HG02763 (cell line): Measurements from ENCODE around the gene CDK18.

Experiments used
- ATAC-seq: cut with Tn5 transposase; IDR thresholded peaks from one replicate; pipeline ENCODE4 v1.9.1; 2021; ENCODE audit warnings: mild to moderate bottlenecking, moderate library complexity; ENCODE audit not compliant: unreplicated experiment

CDK18 gene

GRCh38 chr1:205520709-205521108 lies 16.2 kb downstream of the CDK18 start:
- no peak for ATAC-seq

- ATAC-seq: no peak
Measured at GRCh38 chr1:205521686-205522085, 17.2 kb downstream of the CDK18 start.

DNA sequence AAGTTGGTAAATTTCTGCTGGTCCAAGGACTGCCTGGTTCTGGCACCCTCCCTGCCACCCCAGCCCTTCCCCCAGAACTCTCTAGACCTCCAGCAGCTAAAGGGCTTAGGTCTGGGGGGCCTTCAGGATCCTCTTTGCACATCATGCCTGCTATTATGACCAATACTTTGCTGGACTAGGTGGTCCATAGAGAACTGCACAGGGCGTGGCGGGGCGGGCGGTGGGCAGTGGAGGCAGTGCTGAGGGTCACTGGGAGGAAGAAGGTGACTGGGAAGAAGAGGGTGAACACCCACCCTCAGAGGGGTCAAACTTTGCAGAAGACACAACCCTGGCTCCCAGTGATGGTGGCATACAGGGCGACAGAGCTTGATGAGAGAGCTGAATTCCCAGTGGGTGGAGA lies 18.2 kb downstream of the CDK18 start:
- no peak for ATAC-seq

- ATAC-seq: no peak
Measured at GRCh38 chr1:205523261-205523890, 18.9 kb downstream of the CDK18 start.

DNA sequence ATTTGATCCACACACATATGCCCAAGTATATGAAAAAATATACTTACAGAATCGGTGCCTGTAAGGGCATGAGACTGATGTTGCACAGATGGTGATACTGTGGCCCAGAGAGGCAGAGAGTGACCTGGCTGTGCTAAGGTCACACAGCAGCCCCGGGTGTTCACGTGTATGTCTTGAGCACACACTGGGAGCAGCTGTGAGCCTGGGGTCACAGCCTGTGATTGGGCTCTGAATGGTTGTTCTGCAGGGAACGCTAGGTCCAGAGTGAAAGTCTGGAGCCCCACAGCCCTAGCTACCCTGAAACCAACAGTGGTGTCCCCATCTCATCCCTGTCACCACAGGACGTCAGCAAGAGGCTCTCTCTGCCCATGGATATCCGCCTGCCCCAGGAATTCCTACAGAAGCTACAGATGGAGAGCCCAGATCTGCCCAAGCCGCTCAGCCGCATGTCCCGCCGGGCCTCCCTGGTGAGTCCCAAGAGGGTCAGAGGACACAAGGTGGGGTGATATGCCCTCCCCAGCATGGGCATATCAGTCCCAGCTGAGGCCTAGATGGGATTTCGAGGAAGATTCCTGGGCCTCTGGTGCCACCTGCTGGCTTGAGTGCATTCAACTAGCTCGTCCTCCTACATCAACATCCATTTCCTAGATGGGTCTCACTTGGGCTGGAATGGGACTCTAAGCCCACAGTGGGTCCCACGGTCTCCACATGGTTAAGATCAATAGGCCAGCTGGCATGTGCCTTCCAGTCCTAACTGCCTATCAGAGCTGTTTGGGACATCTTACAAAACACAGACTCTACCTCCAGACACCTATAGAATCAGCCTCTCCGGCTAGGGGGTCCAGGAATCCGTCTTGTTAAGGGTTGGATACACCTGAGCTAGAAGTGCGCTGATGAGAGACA lies 19.7 kb downstream of the CDK18 start:
- no peak for ATAC-seq

GRCh38 chr1:205524794-205525101 lies 20.3 kb downstream of the CDK18 start:
- no peak for ATAC-seq

DNA sequence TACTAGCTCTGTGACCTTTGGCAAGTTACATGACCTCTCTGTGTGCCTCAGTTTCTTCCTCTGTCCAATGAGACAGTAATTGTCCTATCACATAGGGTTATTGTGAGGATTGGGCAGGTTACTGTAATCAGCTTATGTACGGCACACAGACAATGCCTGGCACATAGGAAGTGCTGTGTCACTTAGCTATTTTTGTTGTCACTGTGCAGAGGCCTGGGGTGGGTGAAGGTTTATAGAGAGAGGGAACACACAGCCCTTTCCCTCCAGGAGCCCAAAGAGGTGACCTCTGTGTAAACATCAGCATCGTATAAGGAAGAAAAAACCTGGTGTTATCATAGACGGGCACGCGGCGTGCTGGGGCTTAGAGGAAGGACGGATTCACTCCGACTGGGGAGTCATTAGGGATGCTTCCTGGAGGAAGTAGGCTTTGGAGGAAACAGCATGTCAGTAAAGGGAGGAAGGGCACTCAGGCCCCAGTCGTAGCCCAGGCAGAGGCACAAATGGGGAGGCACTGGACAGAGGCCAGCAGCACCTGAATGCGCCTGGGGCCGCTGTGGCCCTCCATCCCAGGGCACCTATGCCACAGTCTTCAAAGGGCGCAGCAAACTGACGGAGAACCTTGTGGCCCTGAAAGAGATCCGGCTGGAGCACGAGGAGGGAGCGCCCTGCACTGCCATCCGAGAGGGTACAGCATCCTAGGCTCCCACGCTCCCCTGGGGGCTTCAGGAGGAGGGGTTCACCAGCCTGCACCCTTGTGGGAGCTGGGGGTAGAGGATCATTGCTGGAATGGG lies 21.2 kb downstream of the CDK18 start:
- no peak for ATAC-seq

GRCh38 chr1:205526431-205526830 lies 22.0 kb downstream of the CDK18 start:
- ATAC-seq: no peak

DNA sequence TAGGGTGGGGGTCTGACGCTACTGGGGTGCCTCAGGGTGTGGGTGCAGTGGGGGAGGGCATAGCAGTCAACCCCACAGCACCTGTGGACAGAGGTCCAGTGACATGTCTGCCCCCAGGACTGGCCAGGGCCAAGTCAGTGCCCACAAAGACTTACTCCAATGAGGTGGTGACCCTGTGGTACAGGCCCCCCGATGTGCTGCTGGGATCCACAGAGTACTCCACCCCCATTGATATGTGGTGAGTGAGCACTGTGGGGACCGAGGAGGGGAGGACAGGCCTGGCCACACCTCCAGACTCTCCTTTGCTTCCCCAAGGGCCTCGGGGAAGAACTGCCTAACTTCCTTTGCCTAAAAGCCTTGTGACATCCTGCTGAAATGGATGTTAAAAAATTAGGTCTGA lies 23.5 kb downstream of the CDK18 start:
- ATAC-seq: no peak

DNA sequence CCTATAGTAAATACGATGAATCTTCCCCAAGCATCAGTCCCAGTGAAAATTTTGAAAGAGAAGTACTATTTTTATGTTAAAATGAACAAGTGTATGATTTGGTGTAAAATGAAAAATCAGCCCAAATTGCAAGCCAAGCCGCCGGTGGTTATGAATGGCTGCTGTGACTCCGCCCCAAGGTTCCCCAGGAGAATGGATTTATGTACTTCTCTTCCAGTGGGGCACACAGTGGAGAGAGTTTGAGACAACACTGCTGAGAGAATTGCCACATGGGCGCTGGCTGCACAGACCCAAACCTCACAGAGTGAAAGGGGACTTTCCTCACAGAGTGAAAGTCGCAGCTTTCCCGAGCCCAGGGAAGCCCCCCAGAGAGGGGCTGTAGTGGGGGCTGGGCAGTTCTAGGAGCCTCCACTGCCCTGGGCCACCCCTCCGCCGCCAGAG lies 24.0 kb downstream of the CDK18 start:
- ATAC-seq: no peak

GRCh38 chr1:205528887-205529825 lies 24.7 kb downstream of the CDK18 start:
- peak; percentile 46 for ATAC-seq

- no peak for ATAC-seq
Measured at GRCh38 chr1:205530116-205530515, 25.6 kb downstream of the CDK18 start.

DNA sequence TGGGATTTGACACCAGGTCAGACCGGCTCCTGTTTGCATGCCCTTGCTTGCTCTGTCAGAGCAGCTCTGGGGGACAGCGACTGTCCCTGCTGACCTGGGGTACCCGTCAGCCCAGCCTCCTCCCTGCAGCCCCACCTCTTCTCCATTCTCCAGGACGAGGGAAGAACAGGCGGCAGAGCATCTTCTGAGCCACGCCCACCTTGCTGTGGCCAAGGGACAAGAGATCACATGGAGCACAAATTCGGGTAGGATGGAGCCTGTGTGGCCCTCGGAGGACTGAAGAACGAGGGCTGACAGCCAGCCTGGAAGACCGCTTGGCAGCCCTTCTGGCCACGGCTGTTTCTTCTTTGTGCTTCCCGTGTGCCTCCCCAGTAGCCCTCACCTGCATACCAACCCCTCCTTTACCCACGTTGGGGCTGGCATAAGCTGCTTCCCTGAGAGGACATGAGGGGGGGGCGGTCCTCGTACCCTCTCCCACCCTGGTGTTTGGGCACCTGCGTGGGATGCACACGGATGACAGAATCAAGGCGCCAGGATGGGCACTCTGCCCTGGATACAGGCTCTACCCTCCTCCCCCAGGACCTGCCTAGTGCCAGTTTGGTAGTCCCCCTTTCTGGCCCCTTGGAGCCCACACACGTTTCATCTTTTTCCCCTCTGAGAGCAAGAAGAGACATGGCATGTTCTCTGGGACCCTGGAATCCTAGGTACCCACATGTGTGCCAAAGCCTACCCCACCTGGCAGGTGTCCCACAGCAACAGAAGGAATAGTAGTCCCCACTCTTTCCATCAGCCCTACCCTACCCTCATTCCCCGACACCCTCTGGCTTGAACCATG lies 26.9 kb downstream of the CDK18 start:
- no peak for ATAC-seq

DNA sequence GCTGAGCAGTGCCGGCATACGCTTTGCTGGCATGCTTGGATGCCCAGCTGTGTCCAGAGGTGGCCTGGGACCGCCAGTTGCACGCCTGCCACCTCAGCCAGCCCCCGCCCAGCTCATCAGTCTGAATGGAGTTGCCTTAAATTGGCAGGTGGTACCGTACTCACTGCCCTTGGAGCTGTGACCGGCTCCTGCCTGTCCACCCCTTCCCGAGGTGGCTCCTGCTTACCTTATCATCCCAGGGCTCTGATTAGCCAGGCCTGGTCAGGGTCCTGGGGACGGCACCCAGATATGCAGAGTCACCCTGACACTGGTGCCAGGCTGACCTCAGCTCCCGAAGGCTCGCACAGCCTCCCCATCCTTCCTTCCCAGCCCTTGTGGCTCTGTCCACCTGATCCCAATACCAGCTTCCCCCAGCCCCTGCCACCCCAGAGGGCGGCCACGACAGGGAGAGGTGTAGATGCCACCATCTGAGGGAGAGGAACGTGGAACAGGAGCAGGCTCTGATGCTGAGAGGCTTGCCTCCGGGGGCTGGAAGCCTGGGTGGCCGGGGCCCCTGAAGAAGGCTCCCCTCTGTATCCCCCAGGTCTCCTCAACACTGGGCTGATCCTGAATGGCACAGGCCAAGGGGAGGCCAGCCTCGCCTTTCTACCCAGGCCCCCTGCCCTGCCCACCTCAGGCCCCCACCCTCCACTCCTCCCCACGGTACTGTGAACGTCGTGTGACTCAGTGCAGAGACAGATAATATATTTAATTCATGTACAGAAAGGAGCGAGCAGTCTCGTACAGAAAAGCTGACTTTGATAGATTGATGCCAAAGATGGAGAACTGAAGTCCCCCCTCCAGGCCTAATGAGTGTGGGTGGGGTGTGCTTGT lies 27.8 kb downstream of the CDK18 start:
- no peak for ATAC-seq

GRCh38 chr1:205532996-205533735 lies 28.7 kb downstream of the CDK18 start:
- ATAC-seq: no peak

- no peak for ATAC-seq
Measured at GRCh38 chr1:205533748-205534443, 29.4 kb downstream of the CDK18 start.

DNA sequence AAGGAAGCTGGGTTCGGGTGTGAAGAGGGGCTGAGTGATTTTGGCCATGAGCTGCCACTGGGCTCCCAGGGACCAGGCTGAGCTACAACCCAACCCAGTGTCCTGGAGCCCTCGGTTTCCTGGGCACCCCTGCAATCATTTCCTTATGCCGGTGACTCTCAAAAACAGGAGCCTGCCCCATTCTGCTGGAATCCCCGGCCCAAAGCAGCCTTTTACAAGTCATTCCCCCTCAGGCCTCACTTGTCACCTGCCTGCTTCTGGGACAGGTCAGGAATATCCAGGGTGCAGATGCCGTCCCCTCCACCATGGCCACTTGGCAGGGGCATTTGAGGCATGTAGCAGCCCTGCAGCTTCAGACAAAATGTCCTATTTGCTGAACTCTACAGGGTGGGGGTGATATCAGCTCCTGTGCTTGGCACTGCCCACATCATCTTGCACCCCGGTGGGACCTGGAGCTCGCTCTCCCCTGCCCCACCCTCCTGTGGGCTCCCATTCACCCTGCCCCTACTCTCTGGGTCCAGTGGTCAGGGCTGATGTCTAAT lies 30.0 kb downstream of the CDK18 start:
- no peak for ATAC-seq
